IPS-20b (cell line): Measurements from ENCODE around the gene PACRGL.
"Not testable (repeated sequence)": the region's sequence is repeated elsewhere in the genome, so short reads cannot be mapped to it uniquely, and the experiment has no call there.

Experiments used
- H3K27ac ChIP-seq: one replicate; pipeline ENCODE4 v1.5.1; 2013; ENCODE audit warnings: low read length
- H3K27me3 ChIP-seq: 2 replicates; pipeline ENCODE4 v1.6.1; 2013; ENCODE audit warnings: mild to moderate bottlenecking, low read length, inconsistent platforms; ENCODE audit not compliant: insufficient read depth
- H3K36me3 ChIP-seq: 2 replicates; pipeline ENCODE4 v1.6.1; 2013; ENCODE audit warnings: low read depth, mild to moderate bottlenecking, inconsistent platforms, low read length, moderate library complexity; ENCODE audit not compliant: insufficient read depth
- H3K4me1 ChIP-seq: 2 replicates; pipeline ENCODE4 v1.6.1; 2013; ENCODE audit warnings: mild to moderate bottlenecking, control low read depth, inconsistent platforms, low read length, moderate library complexity; ENCODE audit not compliant: insufficient read depth
- H3K4me3 ChIP-seq: 2 replicates; pipeline ENCODE4 v1.5.1; 2013; ENCODE audit warnings: mild to moderate bottlenecking, low read length, inconsistent platforms
- H3K9ac ChIP-seq: 2 replicates; pipeline ENCODE4 v1.6.1; 2013; ENCODE audit warnings: low read depth, mild to moderate bottlenecking, inconsistent platforms, low read length, moderate library complexity
- H3K9me3 ChIP-seq: 2 replicates; pipeline ENCODE4 v1.6.1; 2013; ENCODE audit warnings: mild to moderate bottlenecking, low read depth, low read length, inconsistent platforms; ENCODE audit not compliant: insufficient read depth

PACRGL gene

GRCh38 chr4:20735931-20736330 lies 35.7 kb downstream of the PACRGL start:
- H3K27ac ChIP-seq: no peak overlapping the region
- peaks cover 61% of the 10 kb centered on the region for H3K36me3 ChIP-seq
- no peaks in the 10 kb centered on the region for H3K27me3 ChIP-seq
- no peak overlapping the region for H3K9ac ChIP-seq
- peaks cover 43% of the 10 kb centered on the region for H3K9me3 ChIP-seq
- H3K4me3 ChIP-seq: no peak overlapping the region
- no peaks in the 10 kb centered on the region for H3K4me1 ChIP-seq

- not testable (repeated sequence) for H3K4me1 ChIP-seq, H3K4me3 ChIP-seq, H3K9ac ChIP-seq, H3K9me3 ChIP-seq, H3K27ac ChIP-seq, H3K36me3 ChIP-seq, H3K27me3 ChIP-seq
Measured at GRCh38 chr4:20746000-20746399, 45.7 kb downstream of the PACRGL start.

- no peaks in the 10 kb centered on the region for H3K27me3 ChIP-seq
- H3K4me1 ChIP-seq: no peaks in the 10 kb centered on the region
- no peak overlapping the region for H3K4me3 ChIP-seq
- no peaks in the 10 kb centered on the region; the same call in 1 of the 2 replicates for H3K36me3 ChIP-seq
- H3K27ac ChIP-seq: no peak overlapping the region
- no peak overlapping the region for H3K9ac ChIP-seq
- no peaks in the 10 kb centered on the region for H3K9me3 ChIP-seq
Measured at GRCh38 chr4:20752641-20753040, 52.4 kb downstream of the PACRGL start.

GRCh38 chr4:20754036-20754435 lies 53.8 kb downstream of the PACRGL start:
- Histone ChIP-seq H3K9ac (no peak overlapping the region), H3K9me3 (no peaks in the 10 kb centered on the region), H3K27ac (no peak overlapping the region), H3K4me1 (no peaks in the 10 kb centered on the region), H3K36me3 (no peaks in the 10 kb centered on the region; the same call in 1 of the 2 replicates), H3K4me3 (no peak overlapping the region), H3K27me3 (no peaks in the 10 kb centered on the region)

DNA sequence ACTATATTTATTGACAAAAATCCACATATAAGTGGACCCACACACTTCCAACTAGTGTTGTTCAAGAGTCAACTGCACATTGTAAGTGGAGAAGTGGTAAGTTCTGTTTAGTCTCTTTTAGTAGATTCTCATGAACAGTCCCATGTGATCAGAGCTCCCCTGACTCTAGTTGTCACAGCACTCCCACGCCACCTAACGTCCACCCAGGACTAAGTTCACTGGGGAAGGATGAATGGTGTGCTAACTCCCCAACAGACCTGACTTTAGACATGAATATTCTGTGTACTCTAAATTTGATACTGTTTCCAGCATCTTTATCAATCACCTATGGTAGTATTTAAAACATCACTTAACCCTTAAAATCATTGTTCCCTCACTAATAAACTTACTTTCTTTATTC lies 59.8 kb downstream of the PACRGL start:
- no peaks in the 10 kb centered on the region for H3K36me3 ChIP-seq
- no peak overlapping the region for H3K9ac ChIP-seq
- no peaks in the 10 kb centered on the region for H3K9me3 ChIP-seq
- H3K27ac ChIP-seq: no peak overlapping the region
- H3K4me3 ChIP-seq: no peak overlapping the region
- no peaks in the 10 kb centered on the region for H3K27me3 ChIP-seq
- no peaks in the 10 kb centered on the region for H3K4me1 ChIP-seq

GRCh38 chr4:20761382-20761781 lies 61.1 kb downstream of the PACRGL start:
- Histone ChIP-seq H3K4me1 (no peaks in the 10 kb centered on the region), H3K9me3 (no peaks in the 10 kb centered on the region), H3K27me3 (no peaks in the 10 kb centered on the region), H3K27ac (no peak overlapping the region), H3K9ac (no peak overlapping the region), H3K36me3 (no peaks in the 10 kb centered on the region), H3K4me3 (no peak overlapping the region)

DNA sequence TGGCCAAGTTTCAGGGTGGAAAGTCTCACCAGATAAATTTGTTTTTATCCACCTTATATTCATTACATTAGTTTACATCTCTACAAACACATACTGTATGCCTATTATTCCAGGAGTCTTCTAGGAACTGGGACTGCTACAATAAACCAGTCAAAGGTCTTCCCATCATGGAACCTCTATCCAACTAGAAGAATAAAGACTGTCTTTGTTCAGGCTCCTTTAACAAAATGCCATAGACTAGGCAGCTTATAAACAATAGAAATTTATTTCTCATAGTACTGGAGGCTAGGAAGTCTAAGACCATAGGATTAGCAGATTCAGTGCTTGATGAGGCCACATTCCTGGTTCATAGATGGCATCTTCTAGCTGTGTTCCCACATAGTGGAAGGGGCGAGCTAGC lies 61.6 kb downstream of the PACRGL start:
- no peak overlapping the region for H3K27ac ChIP-seq
- no peak overlapping the region for H3K4me3 ChIP-seq
- H3K27me3 ChIP-seq: no peaks in the 10 kb centered on the region
- no peaks in the 10 kb centered on the region for H3K9me3 ChIP-seq
- H3K9ac ChIP-seq: no peak overlapping the region
- H3K4me1 ChIP-seq: no peaks in the 10 kb centered on the region
- no peaks in the 10 kb centered on the region for H3K36me3 ChIP-seq

DNA sequence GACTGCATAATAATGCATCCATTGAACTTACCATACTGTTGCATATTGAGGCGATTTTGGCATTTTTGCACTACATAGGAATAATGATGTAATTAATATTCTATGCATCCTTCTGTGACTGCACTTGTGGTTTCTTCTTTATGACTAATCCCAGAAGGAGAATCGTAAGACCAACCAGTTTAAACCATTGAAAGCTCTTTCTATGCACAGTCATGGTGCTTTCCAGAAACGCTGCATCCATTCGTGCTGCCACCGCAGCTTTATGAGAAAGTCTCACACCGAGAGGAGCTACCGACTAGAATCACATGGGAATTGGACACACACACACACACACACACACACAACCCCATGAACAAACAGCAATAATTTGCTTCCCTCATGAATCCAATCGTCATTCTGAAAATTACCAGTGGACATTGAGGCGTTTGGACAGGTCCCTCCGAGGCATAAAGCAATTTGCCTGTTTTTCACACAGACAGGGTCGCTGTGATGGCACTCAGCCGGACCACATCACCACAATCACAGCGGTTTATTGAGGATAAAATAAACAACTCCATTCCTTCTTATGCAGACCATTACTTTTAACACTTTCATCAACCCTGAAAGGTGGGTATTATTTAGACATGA lies 64.2 kb downstream of the PACRGL start:
- no peak overlapping the region for H3K9ac ChIP-seq
- H3K27me3 ChIP-seq: no peaks in the 10 kb centered on the region
- no peaks in the 10 kb centered on the region for H3K9me3 ChIP-seq
- no peak overlapping the region for H3K4me3 ChIP-seq
- no peak overlapping the region for H3K27ac ChIP-seq
- no peaks in the 10 kb centered on the region for H3K4me1 ChIP-seq
- H3K36me3 ChIP-seq: no peaks in the 10 kb centered on the region

DNA sequence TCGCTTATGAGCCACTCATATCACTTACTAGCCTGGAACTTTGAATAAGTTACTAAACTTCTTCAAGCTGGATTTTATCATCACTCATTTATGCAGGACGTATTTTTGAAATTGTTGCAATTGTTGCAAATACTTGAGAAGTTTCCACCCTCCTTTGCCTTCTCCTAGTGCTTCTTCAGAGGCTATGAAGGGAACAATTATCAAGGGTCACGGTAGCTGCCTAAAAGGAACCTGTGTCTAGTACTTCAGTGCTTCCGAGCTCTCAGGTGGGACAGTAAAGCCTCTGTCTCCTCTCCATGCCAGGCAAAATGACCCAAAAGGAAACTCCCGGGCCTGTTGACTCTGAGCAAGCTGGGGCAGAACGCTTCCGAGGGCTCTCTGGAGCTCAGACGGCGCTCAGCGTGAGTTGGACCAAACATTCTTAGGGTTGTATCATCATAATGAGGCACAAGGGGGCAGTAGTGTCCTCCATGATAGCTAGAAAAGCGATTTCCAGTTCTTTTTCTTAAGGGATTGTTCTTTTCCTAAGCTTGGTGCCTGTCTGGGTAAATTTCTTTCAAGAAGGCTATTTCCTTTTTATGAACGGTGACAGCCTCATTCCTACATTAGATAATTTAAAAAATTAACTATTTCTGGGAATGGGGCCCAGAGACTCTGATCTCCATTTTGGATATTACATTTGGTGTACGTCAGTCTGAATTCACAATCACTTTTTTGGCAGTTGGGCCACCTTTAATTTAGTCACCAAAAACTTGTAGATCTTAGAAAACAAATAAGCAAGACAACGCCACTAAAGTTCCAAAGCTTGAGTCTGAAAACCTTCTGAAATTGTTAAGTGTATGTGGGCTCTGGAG lies 73.1 kb downstream of the PACRGL start:
- H3K27me3 ChIP-seq: no peaks in the 10 kb centered on the region
- no peaks in the 10 kb centered on the region for H3K9me3 ChIP-seq
- no peaks in the 10 kb centered on the region for H3K4me1 ChIP-seq
- H3K9ac ChIP-seq: no peak overlapping the region
- H3K4me3 ChIP-seq: no peak overlapping the region
- no peak overlapping the region for H3K27ac ChIP-seq
- H3K36me3 ChIP-seq: no peaks in the 10 kb centered on the region

GRCh38 chr4:20778896-20779295 lies 78.6 kb downstream of the PACRGL start:
- Histone ChIP-seq H3K27me3 (no peaks in the 10 kb centered on the region), H3K27ac (no peak overlapping the region), H3K36me3 (no peaks in the 10 kb centered on the region), H3K9me3 (peaks cover 25% of the 10 kb centered on the region), H3K4me3 (no peak overlapping the region), H3K9ac (no peak overlapping the region), H3K4me1 (no peaks in the 10 kb centered on the region)

- H3K36me3 ChIP-seq, H3K4me1 ChIP-seq, H3K27me3 ChIP-seq, H3K27ac ChIP-seq, H3K9ac ChIP-seq, H3K4me3 ChIP-seq: not testable (repeated sequence)
- H3K9me3 ChIP-seq: peaks cover 25% of the 10 kb centered on the region
Measured at GRCh38 chr4:20783134-20783533, 82.9 kb downstream of the PACRGL start.
